Mesenteric fat pad (tissue), 1 donor: ENCODE results near the gene ACOD1. TPM values are rescaled to one million over a fixed set of nuclear protein-coding genes. Genes with fewer than 3 reads are reported as not detected.
"Not testable (repeated sequence)": the region's sequence is repeated elsewhere in the genome, so short reads cannot be mapped to it uniquely, and the experiment has no call there.

Experiments used
- DNase-seq: peaks from one replicate; pipeline ENCODE4 v3.0.0-alpha.2; 2020; ENCODE audit warnings: low spot score
- total RNA-seq: library from RNA; stranded (reverse); fragmentation: NEBNext Ultra II Directional; extraction: Animal tissue kit (Norgen Biotek cat#: 25700); gene quantifications from one replicate; pipeline ENCODE4 v1.2.1, GENCODE V29; 2021
- donor health status: DM: yes; HTN: yes; CAD: no.

ACOD1 gene
- total RNA-seq, 1 donor from 2014 or later, result not detected

DNA sequence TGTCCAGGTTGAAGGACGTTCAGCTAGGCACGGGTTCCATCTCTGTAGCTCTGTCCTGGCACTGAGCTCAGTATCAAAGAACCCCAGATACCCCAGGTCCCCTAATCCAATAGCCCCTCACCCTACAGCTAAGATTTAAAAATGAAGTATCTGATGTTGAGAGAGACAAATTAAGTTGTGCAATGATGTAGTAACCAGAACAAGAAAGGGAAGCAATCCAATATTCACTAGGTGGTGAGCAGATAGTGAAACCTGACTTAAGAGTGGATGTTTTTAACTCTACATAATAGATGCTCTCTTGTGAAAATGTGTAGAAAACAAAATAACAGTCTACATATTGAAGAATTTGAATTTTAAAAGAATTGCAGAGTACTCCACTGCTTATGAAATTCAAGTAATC, 1.8 kb downstream of the ACOD1 start:
- no peak for DNase-seq

DNA sequence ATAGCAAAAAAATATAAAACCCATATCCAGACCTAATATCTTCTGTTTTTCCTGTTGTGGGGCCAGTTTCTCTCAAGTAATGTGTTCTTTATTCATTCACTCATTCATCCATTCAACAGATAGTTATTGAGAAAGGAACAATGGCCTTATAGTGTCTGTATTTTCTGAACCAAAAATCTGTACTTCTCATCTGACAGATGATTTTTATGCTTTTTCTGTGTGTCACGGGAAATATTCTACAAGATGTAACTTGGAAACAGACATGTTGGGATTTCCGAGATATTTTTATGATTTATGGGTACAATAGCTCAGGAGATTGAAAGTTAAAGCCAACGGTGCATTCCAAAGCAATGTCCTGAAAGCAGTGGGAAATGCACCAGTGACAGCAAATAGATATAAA, 5.7 kb downstream of the ACOD1 start:
- no peak for DNase-seq

DNA sequence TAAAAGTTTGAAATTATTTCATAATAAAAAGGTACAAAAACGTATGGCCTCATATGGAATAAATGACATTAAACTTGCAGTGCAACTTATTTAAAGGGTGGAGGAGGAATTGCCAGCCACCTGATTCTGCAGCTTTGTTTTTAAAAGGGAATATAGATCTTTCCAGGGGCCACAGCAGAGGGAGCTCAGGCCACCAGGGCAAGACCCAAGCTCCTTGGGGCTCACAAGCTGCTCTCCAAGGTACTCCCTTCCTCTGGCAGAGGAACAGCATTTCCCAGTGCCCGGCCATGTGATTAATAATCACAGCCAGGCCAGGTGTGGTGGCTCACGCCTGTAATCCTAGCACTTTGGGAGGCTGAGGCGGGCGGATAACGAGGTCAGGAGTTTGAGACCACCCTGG, 6.2 kb downstream of the ACOD1 start:
- no peak for DNase-seq

DNA sequence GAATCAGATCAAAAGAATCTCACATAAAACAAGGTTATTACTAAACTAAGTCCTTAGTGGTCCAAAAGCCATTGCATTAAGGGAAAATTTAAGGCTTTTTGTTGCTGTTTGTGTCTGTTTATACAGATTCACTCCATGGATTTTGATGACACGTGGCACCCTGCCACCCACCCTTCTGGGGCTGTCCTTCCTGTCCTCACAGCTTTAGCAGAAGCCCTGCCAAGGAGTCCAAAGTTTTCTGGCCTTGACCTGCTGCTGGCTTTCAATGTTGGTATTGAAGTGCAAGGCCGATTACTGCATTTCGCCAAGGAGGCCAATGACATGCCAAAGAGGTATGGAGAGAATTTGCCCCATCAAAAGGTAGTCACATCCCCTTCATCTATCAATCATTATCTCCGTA, 6.9 kb downstream of the ACOD1 start:
- no peak for DNase-seq

DNA sequence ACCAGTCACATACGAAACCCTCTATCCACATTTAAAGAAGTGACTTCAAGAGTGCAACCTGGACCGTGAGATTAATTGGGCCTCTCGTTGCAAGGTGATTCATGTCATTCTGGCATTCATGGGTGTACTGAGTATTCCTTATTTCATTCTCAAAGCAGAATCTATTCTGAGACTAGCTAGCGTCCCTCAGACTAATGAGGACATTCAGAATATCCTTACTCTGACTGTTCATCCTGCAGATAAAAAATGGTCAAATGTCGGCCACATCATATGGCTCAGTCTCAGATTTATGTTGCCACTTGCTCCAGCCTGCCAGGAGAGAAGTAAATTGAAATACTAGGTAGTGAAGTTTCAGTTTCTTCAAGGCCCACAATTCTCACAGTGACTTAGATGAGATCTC, 7.3 kb downstream of the ACOD1 start:
- no peak for DNase-seq

DNA sequence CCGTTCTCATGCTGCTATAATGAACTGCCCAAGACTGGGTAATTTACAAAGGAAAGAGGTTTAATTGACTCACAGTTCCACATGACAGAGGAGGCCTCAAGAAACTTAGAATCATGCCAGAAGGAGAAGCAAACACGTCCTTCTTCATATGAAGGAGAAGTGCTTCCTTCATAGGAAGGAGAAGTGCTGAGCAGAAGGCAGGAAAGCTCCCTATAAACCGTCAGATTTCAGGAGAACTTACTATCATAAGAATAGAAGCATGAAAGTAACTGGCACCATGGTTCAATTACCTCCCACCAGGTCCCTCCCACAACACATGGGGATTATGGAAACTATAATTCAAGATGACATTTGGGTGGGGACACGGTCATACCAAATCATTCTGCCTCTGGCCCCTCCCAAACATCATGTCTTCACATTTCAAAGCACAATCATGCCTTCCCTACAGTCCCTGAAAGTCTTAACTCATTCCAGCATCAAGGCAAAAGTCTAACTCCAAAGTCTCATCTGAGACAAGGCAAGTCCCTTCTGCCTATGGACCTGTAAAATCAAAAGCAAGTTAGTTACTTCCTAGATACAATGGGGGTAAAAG, 10.6 kb downstream of the ACOD1 start:
- no peak for DNase-seq

DNA sequence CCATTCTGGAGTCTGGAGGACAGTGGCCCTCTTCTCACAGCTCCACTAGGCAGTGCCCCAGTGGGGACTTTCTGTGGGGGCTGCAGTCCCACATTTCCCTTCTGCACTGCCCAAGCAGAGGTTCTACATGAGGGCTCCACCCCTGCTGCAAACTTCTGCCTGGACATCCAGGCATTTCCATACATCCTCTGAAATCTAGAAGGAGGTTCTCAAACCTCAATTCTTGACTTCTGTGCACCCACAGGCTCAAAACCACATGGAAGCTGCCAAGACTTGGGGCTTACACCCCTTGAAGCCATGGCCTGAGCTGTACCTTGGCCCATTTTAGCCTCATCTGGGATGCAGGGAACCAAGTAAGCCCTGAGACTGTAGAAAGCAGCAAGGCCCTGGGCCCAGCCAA, 11.4 kb downstream of the ACOD1 start:
- DNase-seq, result not testable (repeated sequence)

DNA sequence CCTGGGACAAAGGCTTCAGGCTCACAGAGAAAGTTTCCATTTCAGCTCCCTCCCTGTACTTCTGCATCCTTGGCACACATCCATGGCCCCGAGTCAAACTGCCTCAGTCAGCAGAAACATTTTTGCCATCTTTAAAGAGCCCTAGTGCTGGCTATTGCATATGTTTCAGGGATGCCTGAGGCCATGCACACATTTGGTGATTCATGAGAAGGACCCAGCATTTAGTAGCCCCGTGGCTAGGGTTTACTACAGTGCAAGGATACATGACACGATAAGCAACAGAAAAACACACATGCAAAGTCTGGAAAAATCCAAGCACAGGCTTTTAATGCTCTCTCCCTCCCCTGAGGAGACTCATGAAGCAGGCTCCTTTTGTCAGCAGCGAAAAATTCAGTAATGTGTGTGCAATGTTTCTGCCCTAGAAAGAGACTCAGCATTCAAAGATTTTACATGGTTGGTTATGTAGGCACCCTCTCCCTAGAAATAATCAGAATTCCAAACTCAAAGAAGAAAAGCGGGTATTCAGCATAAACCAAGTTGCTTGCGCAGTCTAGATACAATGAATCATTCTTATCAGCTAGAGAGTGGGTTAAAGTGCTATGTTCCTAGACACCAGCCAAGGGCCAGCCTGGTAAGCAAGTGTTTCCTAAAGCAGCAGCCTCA, 17.6 kb downstream of the ACOD1 start:
- DNase-seq, result no peak

DNA sequence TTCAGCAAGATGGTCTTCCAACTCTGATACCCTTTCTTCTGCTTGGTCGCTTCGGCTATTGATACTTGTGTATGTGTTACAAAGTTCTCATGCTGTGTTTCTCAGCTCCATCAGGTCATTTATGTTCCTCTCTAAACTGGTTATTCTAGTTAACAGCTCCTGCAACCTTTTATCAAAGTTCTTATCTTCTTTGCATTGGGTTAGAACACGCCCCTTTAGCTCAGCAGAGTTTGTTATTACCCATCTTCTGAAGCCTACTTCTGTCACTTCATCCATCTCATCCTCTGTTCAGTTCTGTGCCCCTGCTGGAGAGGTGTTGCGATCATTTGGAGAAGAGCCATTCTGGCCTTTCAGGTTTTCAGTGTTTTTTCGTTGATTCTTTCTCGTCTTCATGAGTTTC, 18.7 kb downstream of the ACOD1 start:
- no peak for DNase-seq

DNA sequence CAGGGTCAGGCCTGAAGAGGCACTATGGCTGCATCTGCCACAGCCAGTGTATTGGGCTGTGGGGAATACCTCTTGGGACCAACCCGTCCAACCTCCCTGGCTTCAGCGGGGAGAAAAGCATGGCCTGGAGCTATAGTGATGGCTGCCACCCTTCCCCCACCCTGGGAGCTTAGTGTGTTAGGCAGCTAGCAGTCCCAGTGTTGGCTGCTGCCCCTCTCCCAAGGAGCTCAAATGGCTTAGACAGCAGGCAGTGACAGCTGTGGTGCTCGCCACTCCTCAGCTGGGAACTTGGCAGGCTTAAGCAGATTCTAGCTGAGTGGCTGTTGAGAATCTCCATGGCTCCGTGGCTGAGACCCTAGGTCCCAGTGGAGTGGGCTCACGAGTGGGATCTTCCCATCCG, 19.7 kb downstream of the ACOD1 start:
- DNase-seq, result no peak

DNA sequence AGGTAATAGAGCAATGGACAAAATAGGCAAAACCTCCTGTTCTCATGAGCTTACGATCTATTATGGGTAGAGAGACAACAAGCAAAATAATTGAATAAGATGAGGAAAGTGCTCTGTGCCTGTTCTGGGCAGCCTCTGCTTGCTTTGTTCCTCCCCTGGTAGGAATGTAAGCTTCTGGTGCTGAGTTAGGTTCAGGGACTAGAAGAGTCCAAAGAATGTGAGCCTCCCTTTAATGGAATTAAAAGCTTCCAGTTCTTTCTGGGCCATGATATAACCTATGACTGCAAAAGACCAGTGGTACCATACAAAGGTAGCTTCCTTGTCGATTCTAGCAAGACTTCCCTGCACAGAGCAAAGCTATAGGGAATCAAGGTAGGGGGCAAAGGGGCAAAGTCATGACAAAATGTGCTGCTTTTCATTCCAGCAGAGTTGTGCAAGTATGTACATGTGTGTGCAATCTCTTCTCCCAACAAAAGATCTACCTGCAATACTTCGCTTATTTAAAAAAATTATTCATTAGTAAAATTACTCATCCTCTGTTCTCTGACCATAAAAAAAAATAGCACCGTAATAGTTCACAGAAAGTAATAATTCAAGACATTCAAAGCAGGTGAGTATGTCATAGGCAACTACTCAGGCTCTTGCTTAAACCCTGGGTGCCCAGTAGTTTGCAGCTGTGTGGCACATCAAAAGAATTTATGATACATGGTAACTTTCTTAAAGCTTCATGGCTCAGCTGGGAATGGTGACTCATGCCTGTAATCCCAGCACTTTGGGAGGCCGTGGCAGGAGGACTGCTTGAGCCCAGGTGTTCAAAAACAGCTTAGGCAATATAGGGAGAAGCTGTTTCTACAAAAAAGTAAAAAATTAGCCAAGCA, 21.4 kb downstream of the ACOD1 start:
- no peak for DNase-seq

DNA sequence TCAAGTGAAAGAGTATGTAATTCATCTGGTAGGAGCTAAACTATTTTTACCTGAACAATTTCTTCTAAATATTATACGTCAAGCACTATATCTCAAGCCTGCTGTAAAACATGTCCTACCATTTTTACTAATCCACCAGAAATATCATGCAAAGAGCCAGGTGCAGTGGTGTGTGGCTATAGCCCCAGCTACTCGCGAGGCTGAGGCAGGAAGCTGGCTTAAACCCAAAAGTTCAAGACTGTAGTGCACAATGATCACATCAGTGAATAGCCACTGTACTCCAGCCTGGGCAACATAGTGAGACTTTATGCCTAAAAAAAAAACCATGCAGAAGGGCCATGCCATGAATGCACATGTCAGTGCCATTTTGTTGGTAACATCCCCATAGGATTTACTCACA, 22.9 kb downstream of the ACOD1 start:
- no peak for DNase-seq

DNA sequence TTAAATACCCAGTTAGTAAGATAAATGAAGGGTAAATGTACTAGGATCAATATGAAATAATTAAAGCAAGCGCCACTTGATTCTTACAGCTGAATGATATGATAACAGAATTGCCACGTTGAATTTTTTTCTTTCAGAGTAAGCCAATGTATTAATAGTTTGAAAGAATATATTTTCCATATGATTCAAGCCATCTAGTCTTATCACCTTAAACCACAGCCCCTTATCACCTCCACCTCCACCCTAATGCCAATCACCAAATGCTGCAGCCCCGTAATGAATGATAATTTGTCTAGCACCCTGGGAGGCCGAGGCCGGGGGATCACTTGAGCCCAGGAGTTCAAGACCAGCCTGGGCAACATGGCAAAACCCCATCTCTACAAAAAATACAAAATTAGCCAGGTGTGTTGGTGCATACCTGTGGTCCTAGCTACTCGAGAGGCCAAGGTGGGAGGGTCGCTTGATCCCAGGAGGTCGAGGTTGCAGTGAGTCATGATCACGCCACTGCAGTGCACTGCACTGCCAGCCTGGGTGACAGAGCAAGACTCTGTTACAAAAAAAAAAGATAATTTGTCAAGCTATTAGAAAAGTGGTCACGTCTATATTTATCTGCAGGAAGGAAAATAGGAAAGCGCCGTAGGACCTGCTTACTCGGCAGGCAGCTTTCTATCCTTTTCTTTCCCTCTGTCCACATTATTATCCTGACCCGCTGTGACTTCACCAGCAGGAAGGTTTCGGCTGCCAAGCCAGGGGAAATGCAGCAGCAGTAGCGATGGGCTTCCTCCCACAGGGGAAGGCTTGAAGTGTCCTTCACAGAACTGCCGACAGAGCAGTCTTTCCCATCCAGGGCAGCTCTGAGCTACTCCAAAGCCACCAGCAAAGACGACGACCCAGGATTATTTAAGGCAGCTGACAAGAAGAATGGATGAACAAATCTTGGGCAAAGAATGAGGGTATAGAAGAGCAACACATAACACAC, 23.8 kb downstream of the ACOD1 start:
- no peak for DNase-seq

DNA sequence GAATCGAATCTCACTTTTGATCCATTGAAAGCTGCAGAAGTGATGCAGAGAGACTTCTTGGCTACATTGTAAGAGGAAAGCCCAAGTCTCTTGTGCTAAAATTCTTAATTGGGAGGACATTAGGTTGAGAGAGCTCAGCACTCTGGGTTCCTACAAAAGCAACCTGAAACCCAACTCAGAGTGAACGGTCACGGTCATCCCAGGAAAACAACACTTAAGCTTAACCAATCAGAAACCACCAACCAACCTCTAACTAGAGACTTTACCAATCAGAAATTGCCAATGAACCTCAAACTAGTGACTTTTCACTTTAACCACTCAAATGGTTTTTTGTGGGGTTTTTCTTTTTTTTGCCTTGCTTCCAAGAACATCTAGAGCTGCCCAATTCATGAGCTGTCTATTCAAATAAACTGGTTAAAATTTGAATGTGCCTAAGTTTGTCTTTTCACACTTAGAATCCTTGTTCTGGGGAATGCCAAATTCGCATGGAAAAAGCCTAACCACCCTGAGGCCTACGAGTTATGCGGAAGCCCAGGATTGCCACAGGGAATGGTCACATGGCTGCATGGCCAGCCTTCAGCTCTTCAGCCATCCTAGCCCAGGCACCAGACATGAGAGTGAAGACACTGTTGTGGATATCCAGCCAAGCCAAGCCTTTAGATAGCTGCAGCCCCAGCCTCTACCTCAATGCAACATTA, 25.8 kb downstream of the ACOD1 start:
- DNase-seq, result no peak

DNA sequence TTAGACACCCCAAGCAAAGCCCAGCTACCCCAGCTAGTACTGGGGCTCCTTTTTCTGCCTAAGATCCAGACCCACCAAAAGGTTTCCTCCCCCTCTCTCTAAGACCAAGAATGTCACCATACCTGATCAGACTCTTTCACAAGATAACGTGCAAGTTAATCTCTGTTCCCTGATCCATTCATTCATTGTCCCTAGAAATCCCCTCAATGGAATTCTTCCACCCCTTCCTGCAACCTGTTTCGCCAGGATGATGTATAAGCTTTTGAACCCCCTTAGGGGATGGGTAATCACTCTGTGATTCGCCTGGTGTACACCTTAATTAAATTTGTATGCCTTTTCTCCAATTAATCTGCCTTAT, 26.3 kb downstream of the ACOD1 start:
- no peak for DNase-seq

DNA sequence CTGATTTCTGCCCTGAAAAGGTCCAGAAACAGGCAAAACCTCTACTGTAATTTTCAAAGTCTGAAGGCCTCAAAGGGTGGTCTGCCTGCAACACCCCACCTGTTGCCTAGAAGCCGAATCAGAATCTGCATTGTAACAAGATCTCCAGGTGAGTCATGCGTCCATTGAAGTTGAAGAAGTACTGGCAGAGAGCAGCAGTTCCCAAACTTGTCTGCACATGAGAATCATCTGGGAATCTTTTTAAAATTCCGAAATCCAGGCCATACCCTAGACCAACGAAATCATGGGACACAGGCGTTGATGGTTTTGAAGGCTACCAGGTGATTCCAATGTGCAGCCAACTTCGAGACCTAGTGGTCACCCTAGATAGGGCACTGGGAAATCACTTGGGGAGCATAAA, 27.6 kb downstream of the ACOD1 start:
- no peak for DNase-seq

DNA sequence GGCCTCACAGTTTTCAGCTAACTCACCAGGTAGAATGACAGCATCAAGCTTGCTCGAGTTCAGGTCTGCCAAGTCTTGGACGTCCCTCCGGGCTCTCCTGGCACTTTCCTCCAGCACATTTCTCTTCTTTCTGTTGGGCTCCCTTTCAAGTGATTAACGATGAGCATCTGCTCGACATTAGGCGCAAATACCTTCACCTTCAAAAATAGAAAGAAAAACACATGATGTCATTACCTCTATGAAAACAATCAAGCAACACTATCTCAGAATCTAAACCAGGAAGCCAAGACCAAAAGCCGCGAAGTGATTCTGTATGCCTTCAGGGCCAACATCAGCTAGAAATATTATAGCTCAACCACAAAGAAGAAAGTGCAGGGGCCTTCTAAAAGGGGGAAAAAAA, 28.2 kb downstream of the ACOD1 start:
- DNase-seq, result no peak

DNA sequence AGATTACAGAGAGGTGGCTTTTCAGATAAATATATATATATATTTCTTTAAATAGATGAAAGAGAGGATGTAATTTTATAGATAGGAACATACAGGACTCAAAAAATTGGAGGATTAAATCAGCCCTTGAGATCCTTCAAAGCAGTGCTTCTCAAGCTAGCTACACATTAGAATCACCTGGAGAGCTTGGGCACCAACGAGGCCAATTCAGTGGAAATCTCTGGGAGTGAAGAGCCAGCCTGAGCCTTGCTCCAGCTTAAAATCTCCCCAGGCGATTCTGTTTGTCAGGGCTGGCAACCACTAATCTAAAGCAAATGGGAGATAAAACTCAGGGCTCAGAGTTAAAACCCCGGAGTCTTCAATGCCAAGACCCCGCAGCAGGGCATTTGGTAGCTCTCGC, 28.6 kb downstream of the ACOD1 start:
- no peak for DNase-seq

DNA sequence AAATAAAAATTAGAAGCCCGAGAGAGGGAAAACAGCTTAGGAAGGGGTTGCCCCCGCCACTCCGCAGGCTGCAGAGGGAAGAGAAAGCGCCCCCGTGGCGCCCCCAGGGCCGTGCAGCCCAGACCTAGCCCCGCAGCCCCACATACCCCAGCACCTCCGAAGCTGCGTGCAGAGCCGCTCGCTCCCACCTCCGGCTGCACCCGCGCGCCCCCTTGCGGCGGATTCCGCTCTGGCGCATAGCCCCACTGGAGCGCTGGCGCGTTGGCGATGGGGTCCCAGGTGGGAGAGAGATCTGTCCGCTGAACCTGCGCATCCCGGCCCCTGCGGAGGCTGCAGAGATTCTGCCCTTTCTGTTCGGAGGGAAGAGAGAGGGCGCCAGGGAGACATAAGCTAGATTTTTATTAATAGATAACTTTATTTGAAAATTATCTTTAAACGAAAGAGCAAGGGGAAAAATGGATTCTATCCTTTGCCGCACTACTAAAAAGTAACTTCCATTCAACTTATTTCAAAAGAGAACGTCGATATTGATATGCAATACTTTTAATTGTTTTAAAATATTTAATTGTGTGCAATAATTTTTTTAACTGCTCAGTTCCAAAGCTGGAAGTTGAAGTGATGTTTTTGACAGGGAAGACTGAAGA, 31.9 kb downstream of the ACOD1 start:
- peak; percentile 94 for DNase-seq

DNA sequence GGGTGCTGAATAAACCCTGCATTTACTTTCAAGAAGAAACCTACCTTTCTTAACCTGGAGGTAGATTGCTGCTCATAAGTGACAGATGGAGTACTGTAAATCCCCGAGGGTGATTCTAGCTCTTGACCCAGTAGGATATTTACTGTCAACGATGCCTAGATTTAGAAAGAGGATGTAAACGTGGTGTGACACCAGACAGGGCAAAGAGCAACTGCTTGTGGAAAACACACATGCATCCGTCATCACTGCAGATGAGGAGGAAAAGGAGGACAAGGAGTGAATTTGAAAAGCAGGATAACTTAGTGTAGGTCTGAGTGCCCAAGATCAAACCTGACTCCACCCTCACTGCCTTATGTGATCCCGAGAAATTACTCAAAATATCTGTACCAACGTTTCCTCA, 33.8 kb downstream of the ACOD1 start:
- DNase-seq, result no peak
